Measurements from ENCODE around the gene MPG.

MPG gene

GRCh38 chr16:64914-65255 lies 13.1 kb upstream of the MPG start:
- no peak overlapping the region for H3K4me2 ChIP-seq (ENCODE audit: low read depth, low read length, poor library complexity, severe bottlenecking)
- no peaks in the 10 kb centered on the region for H3K36me3 ChIP-seq (ENCODE audit: low read length)
- TF ChIP-seq EZH2phosphoT487 (conservative IDR thresholded peaks at IDR 0.05; ENCODE audit: low read length): no peak
- TF ChIP-seq, protein P1, sequence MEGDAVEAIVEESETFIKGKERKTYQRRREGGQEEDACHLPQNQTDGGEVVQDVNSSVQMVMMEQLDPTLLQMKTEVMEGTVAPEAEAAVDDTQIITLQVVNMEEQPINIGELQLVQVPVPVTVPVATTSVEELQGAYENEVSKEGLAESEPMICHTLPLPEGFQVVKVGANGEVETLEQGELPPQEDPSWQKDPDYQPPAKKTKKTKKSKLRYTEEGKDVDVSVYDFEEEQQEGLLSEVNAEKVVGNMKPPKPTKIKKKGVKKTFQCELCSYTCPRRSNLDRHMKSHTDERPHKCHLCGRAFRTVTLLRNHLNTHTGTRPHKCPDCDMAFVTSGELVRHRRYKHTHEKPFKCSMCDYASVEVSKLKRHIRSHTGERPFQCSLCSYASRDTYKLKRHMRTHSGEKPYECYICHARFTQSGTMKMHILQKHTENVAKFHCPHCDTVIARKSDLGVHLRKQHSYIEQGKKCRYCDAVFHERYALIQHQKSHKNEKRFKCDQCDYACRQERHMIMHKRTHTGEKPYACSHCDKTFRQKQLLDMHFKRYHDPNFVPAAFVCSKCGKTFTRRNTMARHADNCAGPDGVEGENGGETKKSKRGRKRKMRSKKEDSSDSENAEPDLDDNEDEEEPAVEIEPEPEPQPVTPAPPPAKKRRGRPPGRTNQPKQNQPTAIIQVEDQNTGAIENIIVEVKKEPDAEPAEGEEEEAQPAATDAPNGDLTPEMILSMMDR (IDR thresholded peaks at IDR 0.05; ENCODE audit: insufficient read depth, low read length, poor library complexity, severe bottlenecking): no peak
- H3F3A ChIP-seq (ENCODE audit: insufficient read depth): no peaks in the 10 kb centered on the region
- no peaks in the 10 kb centered on the region for H3K9me2 ChIP-seq (replicated peaks; ENCODE audit: insufficient read depth, low read length)
- H3K9ac ChIP-seq (ENCODE audit: low read length): no peak overlapping the region
- no peaks in the 10 kb centered on the region for H3K27me3 ChIP-seq (ENCODE audit: low read length)
- no peak overlapping the region for H3K27ac ChIP-seq (ENCODE audit: low read depth, low read length)
- H3K9me3 ChIP-seq (ENCODE audit: insufficient read depth, low read length): no peaks in the 10 kb centered on the region
- H2AFZ ChIP-seq (ENCODE audit: low read depth, low read length, severe bottlenecking): no peak overlapping the region
- no peak overlapping the region for H3K4me3 ChIP-seq (ENCODE audit: insufficient read depth, low read length, poor library complexity, severe bottlenecking)
- H3K79me2 ChIP-seq (ENCODE audit: insufficient read depth, low read length): no peaks in the 10 kb centered on the region
- no peaks in the 10 kb centered on the region for H4K20me1 ChIP-seq (ENCODE audit: low read depth, low read length)

DNA sequence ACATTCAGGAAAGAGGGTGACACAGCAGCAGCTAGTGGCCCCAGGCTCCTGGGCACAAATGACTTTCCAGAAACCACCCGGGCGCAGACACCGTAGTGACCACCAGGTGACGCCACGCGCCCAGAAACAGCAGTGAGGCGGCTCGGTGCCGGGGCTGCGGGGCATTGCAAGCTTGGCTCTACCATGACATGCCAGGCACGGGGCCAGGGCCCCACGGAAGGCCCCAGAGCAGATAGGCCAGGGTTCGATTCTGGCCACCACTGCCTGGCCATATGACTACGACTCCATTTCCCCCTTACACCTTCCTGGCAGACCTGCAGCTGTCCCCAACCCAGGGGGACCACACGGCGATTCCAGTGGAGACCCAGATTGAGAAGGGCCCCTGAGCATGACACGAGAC lies 12.3 kb upstream of the MPG start:
- H3K4me2 ChIP-seq (ENCODE audit: low read depth, low read length, poor library complexity, severe bottlenecking): no peak overlapping the region

DNA sequence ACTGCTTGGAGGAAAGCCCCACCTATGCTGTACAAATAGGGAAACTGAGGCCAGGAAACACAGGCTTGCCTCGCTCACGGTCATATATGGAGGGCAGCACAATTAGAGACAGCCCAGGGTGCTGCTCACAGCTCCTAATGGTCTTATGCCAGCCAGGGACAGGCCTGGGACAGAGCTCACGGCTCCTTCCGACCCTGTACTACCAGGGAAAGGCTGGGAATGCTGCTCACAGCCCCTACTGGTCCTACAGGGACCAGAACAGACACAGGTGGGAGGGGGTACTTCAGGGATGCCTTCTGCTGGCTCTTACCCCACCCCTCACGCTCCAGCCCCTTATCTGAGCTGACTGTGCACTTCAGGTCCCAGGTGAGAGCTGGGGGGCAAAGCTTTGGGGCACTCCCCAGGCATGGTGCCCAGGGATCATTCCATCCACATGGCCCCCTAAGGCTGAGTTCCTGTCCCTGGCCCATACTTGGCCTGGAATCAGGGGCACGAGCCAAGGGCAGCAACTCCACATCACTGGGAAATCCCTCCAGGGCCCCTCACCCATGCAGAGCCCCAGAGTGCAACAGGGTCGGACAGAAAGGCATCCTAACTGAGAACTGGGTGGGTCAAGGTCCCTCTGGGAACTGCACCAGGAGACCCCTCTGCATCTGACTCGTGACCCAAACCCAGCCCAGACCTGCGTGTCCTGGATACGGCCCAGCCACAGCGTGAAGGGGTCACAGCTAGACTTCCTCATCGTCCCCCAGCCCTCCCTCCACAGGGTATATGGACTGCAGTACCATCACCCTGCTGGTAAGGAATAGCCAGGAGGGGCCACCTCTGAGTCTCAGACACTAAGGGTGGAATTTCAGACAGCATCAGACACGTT lies 11.5 kb upstream of the MPG start:
- no peak overlapping the region for H3K4me2 ChIP-seq (ENCODE audit: low read depth, low read length, poor library complexity, severe bottlenecking)
- TF ChIP-seq, protein P1 (IDR thresholded peaks at IDR 0.05; ENCODE audit: insufficient read depth, low read length, poor library complexity, severe bottlenecking): no peak
- no peak for TF ChIP-seq EZH2phosphoT487 (conservative IDR thresholded peaks at IDR 0.05; ENCODE audit: low read length)
- no peak overlapping the region for H3K9ac ChIP-seq (ENCODE audit: low read length)
- H2AFZ ChIP-seq (ENCODE audit: low read depth, low read length, severe bottlenecking): no peak overlapping the region
- no peaks in the 10 kb centered on the region for H3K27me3 ChIP-seq (ENCODE audit: low read length)
- H3F3A ChIP-seq (ENCODE audit: insufficient read depth): no peaks in the 10 kb centered on the region
- H3K9me3 ChIP-seq (ENCODE audit: insufficient read depth, low read length): no peaks in the 10 kb centered on the region
- H3K9me2 ChIP-seq (replicated peaks; ENCODE audit: insufficient read depth, low read length): no peaks in the 10 kb centered on the region
- no peak overlapping the region for H3K4me3 ChIP-seq (ENCODE audit: insufficient read depth, low read length, poor library complexity, severe bottlenecking)
- H4K20me1 ChIP-seq (ENCODE audit: low read depth, low read length): no peaks in the 10 kb centered on the region
- H3K36me3 ChIP-seq (ENCODE audit: low read length): no peaks in the 10 kb centered on the region
- no peak overlapping the region for H3K27ac ChIP-seq (ENCODE audit: low read depth, low read length)
- H3K79me2 ChIP-seq (ENCODE audit: insufficient read depth, low read length): no peaks in the 10 kb centered on the region

More for the DNA sequence above, 12.3 kb upstream of the MPG start:
- no peak for TF ChIP-seq EZH2phosphoT487 (conservative IDR thresholded peaks at IDR 0.05; ENCODE audit: low read length)
- TF ChIP-seq, protein P1 (IDR thresholded peaks at IDR 0.05; ENCODE audit: insufficient read depth, low read length, poor library complexity, severe bottlenecking): peak; percentile 69
- no peaks in the 10 kb centered on the region for H3K27me3 ChIP-seq (ENCODE audit: low read length)
- H3K36me3 ChIP-seq (ENCODE audit: low read length): no peaks in the 10 kb centered on the region
- no peak overlapping the region for H2AFZ ChIP-seq (ENCODE audit: low read depth, low read length, severe bottlenecking)
- H3K9me2 ChIP-seq (replicated peaks; ENCODE audit: insufficient read depth, low read length): no peaks in the 10 kb centered on the region
- H3F3A ChIP-seq (ENCODE audit: insufficient read depth): no peaks in the 10 kb centered on the region
- H3K9ac ChIP-seq (ENCODE audit: low read length): no peak overlapping the region
- no peaks in the 10 kb centered on the region for H3K9me3 ChIP-seq (ENCODE audit: insufficient read depth, low read length)
- no peak overlapping the region for H3K4me3 ChIP-seq (ENCODE audit: insufficient read depth, low read length, poor library complexity, severe bottlenecking)
- no peak overlapping the region for H3K27ac ChIP-seq (ENCODE audit: low read depth, low read length)
- no peaks in the 10 kb centered on the region for H3K79me2 ChIP-seq (ENCODE audit: insufficient read depth, low read length)
- H4K20me1 ChIP-seq (ENCODE audit: low read depth, low read length): no peaks in the 10 kb centered on the region
